Fibroblast of pulmonary artery (primary cell): ENCODE measurements around the gene TOMM6.
"Not testable (repeated sequence)": the region's sequence is repeated elsewhere in the genome, so short reads cannot be mapped to it uniquely, and the experiment has no call there.

Source experiments
- DNase-seq: peaks from one replicate; pipeline ENCODE4 v3.0.0-alpha.2; 2010; ENCODE audit warnings: low read depth
- H3K4me3 ChIP-seq: replicated peaks from 2 replicates; pipeline ENCODE4 v1.5.1; 2011; ENCODE audit warnings: low read depth, mild to moderate bottlenecking, control low read depth, low read length, moderate library complexity
- CTCF ChIP-seq: IDR thresholded peaks from 2 replicates; pipeline ENCODE4 v1.5.1; 2011; ENCODE audit warnings: mild to moderate bottlenecking, control low read depth, low read length, inconsistent platforms; ENCODE audit errors: missing control alignments

Gene TOMM6

GRCh38 chr6:41757271-41757670, 30.2 kb upstream of the TOMM6 start:
- no peak overlapping the region for H3K4me3 ChIP-seq
- DNase-seq = no peak
- TF ChIP-seq CTCF = no peak

GRCh38 chr6:41757931-41758640, 29.4 kb upstream of the TOMM6 start:
- H3K4me3 ChIP-seq = no peak overlapping the region
- no peak for DNase-seq

GRCh38 chr6:41758641-41759035, 28.9 kb upstream of the TOMM6 start:
- DNase-seq = no peak
- H3K4me3 ChIP-seq = no peak overlapping the region
- TF ChIP-seq CTCF = no peak

More at GRCh38 chr6:41757931-41758640, 29.4 kb upstream of the TOMM6 start:
- no peak for TF ChIP-seq CTCF

GRCh38 chr6:41759106-41759904, 28.2 kb upstream of the TOMM6 start:
- no peak for TF ChIP-seq CTCF
- DNase-seq = no peak
- H3K4me3 ChIP-seq = no peak overlapping the region

- TF ChIP-seq CTCF = no peak
- H3K4me3 ChIP-seq = no peak overlapping the region
- no peak for DNase-seq
Observed at GRCh38 chr6:41759905-41760579, 27.5 kb upstream of the TOMM6 start.

GRCh38 chr6:41763470-41763869, 24.0 kb upstream of the TOMM6 start:
- no peak for TF ChIP-seq CTCF
- peak; percentile 35 for DNase-seq
- no peak overlapping the region for H3K4me3 ChIP-seq

- H3K4me3 ChIP-seq, DNase-seq: not testable (repeated sequence)
Observed at GRCh38 chr6:41766043-41766664, 21.3 kb upstream of the TOMM6 start.
